Measurements from ENCODE around the gene SBF2.
A peak's percentile ranks its signal among the peaks of the same experiment; 100 is the strongest.

The SBF2 gene

GRCh38 chr11:10319702-10320558 is 25.9 kb upstream of the SBF2 start:
- H3K79me2 ChIP-seq (ENCODE audit: insufficient read depth, low read length), result no peaks in the 10 kb centered on the region
- no peaks in the 10 kb centered on the region for H3K36me3 ChIP-seq (ENCODE audit: insufficient read depth, low read length)
- peak overlapping the region; percentile 62 for H3K9ac ChIP-seq (ENCODE audit: low read length)
- TF ChIP-seq EZH2 (IDR thresholded peaks at IDR 0.05; ENCODE audit: borderline replicate concordance, low read length), result no peak
- no peak for TF ChIP-seq CTCF (IDR thresholded peaks at IDR 0.05; ENCODE audit: low read length)
- no peak overlapping the region for H3K4me3 ChIP-seq (ENCODE audit: low read depth, low read length, poor library complexity, severe bottlenecking)
- H3K9me2 ChIP-seq (ENCODE audit: low read depth, low read length), result no peaks in the 10 kb centered on the region
- no peaks in the 10 kb centered on the region for H4K20me1 ChIP-seq (ENCODE audit: insufficient read depth, low read length)
- H3F3A ChIP-seq (ENCODE audit: insufficient read depth, low read length), result no peaks in the 10 kb centered on the region
- peak overlapping the region; percentile 98 for H3K27ac ChIP-seq (ENCODE audit: low read depth, low read length, poor library complexity, severe bottlenecking)
- peaks cover 73% of the 10 kb centered on the region for H3K4me1 ChIP-seq (ENCODE audit: insufficient read depth, low read length, severe bottlenecking)
- H3K27me3 ChIP-seq (ENCODE audit: insufficient read depth, low read length), result no peaks in the 10 kb centered on the region
- peak overlapping the region; percentile 57; the same call in 1 of the 2 replicates for H3K4me2 ChIP-seq (ENCODE audit: low read length)
- H2AFZ ChIP-seq (ENCODE audit: low read length), result no peak overlapping the region
- H3K9me3 ChIP-seq (ENCODE audit: low read length), result no peaks in the 10 kb centered on the region

- Histone ChIP-seq H4K20me1 (ENCODE audit: insufficient read depth, low read length) (no peaks in the 10 kb centered on the region), H3K27me3 (ENCODE audit: insufficient read depth, low read length) (no peaks in the 10 kb centered on the region), H3K9me3 (ENCODE audit: low read length) (no peaks in the 10 kb centered on the region), H3K4me1 (ENCODE audit: insufficient read depth, low read length, severe bottlenecking) (peaks cover 87% of the 10 kb centered on the region), H3K9me2 (ENCODE audit: low read depth, low read length) (no peaks in the 10 kb centered on the region), H3K4me2 (ENCODE audit: low read length) (peak overlapping the region; percentile 57; the same call in 1 of the 2 replicates), H3K27ac (ENCODE audit: low read depth, low read length, poor library complexity, severe bottlenecking) (peak overlapping the region; percentile 98), H3F3A (ENCODE audit: insufficient read depth, low read length) (no peaks in the 10 kb centered on the region), H2AFZ (ENCODE audit: low read length) (no peak overlapping the region), H3K36me3 (ENCODE audit: insufficient read depth, low read length) (no peaks in the 10 kb centered on the region), H3K79me2 (ENCODE audit: insufficient read depth, low read length) (no peaks in the 10 kb centered on the region), H3K9ac (ENCODE audit: low read length) (peak overlapping the region; percentile 62), H3K4me3 (ENCODE audit: low read depth, low read length, poor library complexity, severe bottlenecking) (peak overlapping the region; percentile 13)
- TF ChIP-seq EZH2 (IDR thresholded peaks at IDR 0.05; ENCODE audit: borderline replicate concordance, low read length), result no peak
- no peak for TF ChIP-seq CTCF (IDR thresholded peaks at IDR 0.05; ENCODE audit: low read length)
These were observed 24.4 kb upstream of the SBF2 start for GRCh38 chr11:10318527-10318802.

GRCh38 chr11:10317776-10318526 is 23.9 kb upstream of the SBF2 start:
- Histone ChIP-seq H2AFZ (ENCODE audit: low read length) (no peak overlapping the region), H4K20me1 (ENCODE audit: insufficient read depth, low read length) (no peaks in the 10 kb centered on the region), H3K9me3 (ENCODE audit: low read length) (no peaks in the 10 kb centered on the region), H3K4me3 (ENCODE audit: low read depth, low read length, poor library complexity, severe bottlenecking) (peak overlapping the region; percentile 13), H3K4me1 (ENCODE audit: insufficient read depth, low read length, severe bottlenecking) (peaks cover 87% of the 10 kb centered on the region), H3K4me2 (ENCODE audit: low read length) (peak overlapping the region; percentile 57), H3K9ac (ENCODE audit: low read length) (peak overlapping the region; percentile 62), H3K79me2 (ENCODE audit: insufficient read depth, low read length) (no peaks in the 10 kb centered on the region), H3K27me3 (ENCODE audit: insufficient read depth, low read length) (no peaks in the 10 kb centered on the region), H3K36me3 (ENCODE audit: insufficient read depth, low read length) (no peaks in the 10 kb centered on the region), H3K27ac (ENCODE audit: low read depth, low read length, poor library complexity, severe bottlenecking) (peak overlapping the region; percentile 98), H3F3A (ENCODE audit: insufficient read depth, low read length) (no peaks in the 10 kb centered on the region), H3K9me2 (ENCODE audit: low read depth, low read length) (no peaks in the 10 kb centered on the region)
- TF ChIP-seq CTCF (IDR thresholded peaks at IDR 0.05; ENCODE audit: low read length) (no peak), EZH2 (IDR thresholded peaks at IDR 0.05; ENCODE audit: borderline replicate concordance, low read length) (no peak)

All from OCI-LY1 (cell line).